Activated naive CD4-positive, alpha-beta T cell treated with anti-CD3 and anti-CD28 coated beads, Interleukin-2, amount 50 U/mL, for 16 hours (primary cell): ENCODE data around the gene HOXA11.
A peak's percentile ranks its signal among the peaks of the same experiment; 100 is the strongest.

Source experiments
- DNase-seq: peaks from one replicate; pipeline ENCODE4 v3.0.0-alpha.2; 2020

Gene HOXA11

DNA sequence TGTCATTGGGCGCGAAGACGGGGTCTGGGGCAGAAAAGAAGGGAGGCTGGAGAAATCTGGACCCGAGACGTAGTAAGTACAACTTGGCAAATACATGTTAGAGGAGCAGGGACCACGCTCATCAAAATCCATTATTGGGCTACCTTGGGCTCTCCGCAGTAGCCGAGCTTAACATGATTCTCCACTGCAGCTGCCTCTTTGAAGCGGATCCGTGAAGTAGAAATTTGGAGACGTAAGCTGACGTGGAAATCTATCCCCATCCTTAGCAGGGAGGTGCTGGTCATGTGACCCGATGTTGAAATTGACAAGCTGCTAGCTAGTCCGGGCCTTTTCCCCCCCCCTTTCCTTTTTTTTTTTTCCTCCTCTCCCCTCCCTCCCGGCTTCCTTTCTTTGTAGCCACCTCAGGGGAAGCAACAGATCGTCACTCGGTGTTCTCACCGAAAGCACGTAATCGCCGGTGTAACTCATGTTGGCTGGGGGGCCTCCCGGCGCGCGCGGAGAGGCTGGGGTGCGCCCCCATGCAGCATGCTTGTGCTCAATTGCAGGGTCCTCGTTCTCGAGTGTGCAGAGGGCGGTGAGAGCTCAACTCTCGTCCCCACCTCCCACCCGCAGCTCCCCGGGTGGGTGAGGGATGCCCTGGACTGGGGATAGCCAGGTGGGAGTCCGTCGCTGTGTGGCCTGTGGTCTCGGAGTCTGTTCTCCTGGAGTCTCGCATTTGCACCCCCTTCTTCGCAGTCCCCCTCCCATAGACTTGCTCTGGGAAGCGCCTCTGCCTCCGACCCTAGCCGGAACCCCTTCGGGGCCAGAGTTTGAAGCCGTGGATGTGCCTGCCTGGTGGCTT lies at the start of gene HOXA11:
HOXA11 (minus strand) TSS at position 220 of the 841 bp plus-strand sequence; CDS start at position 132, 88 bp downstream.
- DNase-seq, result peak; percentile 11

DNA sequence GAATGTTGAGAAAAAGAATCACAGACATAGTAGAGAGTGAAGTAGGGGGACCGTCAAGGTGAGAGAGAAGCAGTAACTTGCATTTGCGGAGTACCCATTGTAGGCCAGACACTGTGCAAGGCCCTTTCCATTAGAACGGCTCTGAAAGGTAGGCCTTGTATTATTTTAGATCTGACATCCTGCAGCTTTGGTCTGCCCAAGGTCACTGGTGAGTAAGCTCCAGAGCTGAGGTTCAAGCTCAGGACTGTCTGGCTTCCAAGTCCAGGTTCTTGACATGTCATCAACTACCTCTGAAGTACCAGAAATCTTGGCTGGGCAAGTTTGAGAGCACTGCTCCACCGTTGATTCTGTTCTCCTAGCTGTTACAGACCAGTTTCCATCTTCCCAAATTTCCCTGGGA lies 44.4 kb upstream of the HOXA11 start:
- no peak for DNase-seq

- no peak for DNase-seq
Measured at GRCh38 chr7:27224983-27225934, 40.2 kb upstream of the HOXA11 start.

GRCh38 chr7:27223941-27224575 lies 39.0 kb upstream of the HOXA11 start:
- DNase-seq, result no peak

- DNase-seq, result no peak
Measured at GRCh38 chr7:27221201-27221797, 36.3 kb upstream of the HOXA11 start.

DNA sequence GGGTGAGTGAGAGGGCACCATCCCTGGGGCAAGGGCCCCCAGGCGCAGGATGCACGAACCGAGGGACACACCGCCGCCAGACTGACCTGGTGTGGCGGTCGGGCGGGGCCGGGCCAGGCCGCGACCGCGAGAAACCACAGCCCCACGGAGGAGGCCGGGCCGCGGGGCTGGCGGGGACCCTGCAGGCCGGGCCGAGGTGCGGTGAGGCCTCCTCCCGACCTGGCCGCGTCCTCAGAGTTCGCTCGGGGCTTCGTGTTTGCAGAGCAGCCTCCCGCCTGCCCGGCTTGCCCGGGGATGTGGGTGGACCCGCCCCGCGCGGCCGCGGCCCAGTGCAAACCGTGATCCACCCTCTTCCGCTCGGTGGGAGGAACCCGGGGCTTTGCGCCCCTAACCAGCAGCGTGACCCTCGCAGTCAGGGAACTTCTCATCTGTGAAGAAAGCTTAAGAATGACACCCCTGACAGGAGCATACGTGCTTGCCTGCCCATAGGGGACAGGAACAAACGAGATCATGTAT lies 35.5 kb upstream of the HOXA11 start:
- no peak for DNase-seq

- no peak for DNase-seq
Measured at GRCh38 chr7:27219821-27220220, 34.8 kb upstream of the HOXA11 start.

GRCh38 chr7:27217951-27218350 lies 32.9 kb upstream of the HOXA11 start:
- DNase-seq, result no peak

DNA sequence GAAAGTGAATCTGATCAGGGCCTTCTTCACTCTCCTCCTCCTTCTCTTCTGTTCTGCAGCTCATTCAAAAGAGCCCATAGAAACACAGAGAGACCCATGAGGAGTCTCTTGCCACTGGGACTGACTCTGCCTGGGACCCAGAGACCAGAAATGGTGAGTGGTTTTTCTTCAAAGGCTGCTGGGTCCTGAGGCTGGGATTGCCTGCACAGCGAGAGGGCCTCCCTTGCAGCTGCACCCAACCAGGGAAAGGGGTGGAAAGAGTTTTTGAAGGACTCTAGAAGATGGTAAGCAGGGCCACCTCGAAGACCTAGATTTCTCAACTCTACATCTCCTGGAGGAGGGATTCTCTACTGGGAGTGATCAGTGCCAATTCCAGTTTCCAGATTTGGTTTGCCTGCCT lies 30.3 kb upstream of the HOXA11 start:
- no peak for DNase-seq

DNA sequence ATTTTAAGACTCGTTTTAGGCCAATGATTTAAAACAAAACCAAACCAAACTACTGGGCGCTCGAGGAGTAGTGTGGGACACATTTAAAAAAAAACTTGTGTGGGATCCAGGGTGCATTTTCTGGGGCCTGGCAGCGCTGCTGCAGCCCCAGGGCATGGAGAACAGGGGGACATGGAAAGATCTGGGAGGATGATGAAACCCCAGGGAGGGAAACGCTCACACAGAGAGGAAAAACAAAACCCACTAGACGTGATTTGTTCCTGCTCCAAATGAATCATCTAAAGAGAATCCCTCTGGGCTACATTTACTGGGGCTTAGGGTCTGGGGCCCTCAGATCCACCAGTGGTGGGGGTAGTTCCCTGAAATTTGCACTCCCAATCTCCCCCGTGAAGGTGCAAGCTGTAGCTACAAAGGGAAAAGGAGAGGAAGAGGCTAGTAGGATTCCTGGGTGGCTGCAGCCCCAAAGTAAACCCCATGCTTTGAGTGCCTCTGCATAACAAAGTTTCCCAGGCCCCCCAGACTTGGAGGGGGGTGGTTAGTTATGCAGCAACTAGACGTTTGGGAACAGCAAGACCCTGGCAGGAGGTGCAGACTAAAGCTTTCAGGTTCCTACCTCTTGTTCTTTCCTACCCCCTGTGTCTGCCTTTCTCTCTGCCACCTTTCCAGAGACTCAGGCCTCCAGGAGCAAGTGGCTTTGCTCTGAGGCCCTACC lies 29.4 kb upstream of the HOXA11 start:
- no peak for DNase-seq

DNA sequence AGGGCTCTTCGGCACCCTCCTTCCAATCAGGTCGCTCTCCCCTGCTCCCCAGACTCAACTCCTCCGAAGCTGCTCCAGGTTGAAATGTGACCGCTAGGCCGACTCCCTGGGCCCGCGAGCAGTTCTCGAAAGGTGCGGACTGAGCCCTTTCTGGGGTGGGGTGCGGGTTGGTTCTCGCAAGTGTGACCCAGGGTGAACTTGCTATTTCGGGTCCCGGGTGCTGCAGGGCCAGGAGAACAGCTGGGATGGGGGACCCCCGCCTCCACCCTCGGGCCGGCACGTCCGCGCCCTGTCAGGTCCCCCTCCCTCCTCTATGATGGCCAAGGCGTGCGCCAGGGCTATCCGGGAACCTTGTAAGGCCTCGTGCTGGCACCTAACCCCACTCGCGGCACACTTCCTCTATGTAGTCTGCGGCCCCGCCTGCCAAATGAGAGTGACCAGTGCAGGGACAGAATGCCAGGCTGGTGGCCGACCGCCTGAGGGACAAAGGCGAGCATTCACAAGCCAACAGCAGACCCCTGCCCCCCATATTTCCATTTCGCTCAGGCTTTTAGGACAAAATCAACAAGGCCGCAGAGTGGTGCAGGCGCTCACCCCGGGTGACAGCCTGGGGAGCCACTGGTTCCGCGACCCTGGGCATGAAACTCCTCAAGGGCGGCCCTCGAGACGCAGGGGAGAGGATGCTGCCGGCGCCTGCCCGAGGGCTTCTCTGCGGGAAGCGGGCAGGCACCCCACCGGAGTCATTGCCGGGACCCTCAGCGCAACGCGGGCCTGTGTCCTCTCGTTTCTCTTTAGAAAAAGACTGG lies 28.6 kb upstream of the HOXA11 start:
- no peak for DNase-seq

GRCh38 chr7:27212497-27213432 lies 27.7 kb upstream of the HOXA11 start:
- no peak for DNase-seq

GRCh38 chr7:27211764-27212204 lies 26.8 kb upstream of the HOXA11 start:
- no peak for DNase-seq

- DNase-seq, result no peak
Measured at GRCh38 chr7:27211084-27211446, 26.0 kb upstream of the HOXA11 start.

GRCh38 chr7:27210441-27211083 lies 25.5 kb upstream of the HOXA11 start:
- DNase-seq, result peak; percentile 55

DNA sequence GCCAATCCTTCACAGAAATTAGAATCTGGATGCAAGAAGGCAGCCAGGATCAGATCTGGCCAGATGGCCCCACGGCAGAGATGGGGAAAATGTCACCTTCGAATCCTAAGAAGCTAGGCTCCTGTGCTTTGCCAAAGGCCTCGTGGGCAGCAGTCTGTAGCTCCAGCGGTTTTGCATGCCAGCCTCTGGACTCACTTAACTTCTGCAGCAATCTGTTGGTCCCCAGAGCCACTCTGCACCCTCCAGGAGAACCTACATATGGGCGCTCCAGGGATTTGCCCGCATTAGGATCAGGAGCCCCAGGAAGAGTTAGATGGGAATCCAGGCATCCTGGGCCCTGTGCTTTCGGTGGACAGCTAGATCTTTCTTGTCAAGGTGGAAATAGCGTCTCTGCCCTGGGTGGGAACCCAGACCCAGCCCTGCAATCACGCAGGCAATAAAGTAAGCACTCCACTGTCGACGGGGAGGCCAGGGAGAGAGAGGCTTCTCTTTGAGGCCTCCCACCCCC lies 25.0 kb upstream of the HOXA11 start:
- DNase-seq, result no peak

- DNase-seq, result no peak
Measured at GRCh38 chr7:27208998-27209397, 24.0 kb upstream of the HOXA11 start.

DNA sequence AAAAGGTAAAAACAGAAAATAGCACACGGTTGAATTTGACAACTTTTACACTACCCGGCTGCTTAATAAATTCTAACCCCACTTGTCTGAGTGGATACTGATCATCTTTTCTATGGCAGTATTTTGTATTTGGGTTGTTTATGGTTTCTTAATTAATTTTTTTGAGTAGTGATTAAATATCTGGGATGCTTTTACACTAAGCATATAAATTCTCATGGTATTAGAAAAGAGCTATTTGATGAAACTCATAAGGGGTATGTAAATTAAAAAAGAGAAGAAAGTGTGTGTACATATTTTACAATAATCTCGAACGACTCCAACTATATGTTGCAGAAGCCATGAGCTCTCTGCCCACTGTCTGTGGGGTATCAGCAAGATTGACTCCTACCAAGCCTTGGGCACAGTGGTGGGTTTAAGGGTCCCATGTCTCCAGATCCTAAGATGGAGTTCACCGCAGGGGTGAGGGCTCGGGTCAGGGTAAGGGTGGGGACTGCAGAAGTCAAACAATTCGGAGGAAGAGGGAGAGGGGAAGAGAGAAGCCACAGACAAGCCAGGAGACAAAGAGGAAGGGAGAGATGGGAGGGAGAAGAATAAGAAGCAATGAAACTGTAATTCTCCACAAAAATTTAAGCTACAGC lies 22.4 kb upstream of the HOXA11 start:
- no peak for DNase-seq
